Activated CD8-positive, alpha-beta memory T cell treated with anti-CD3 and anti-CD28 coated beads, Interleukin-2, amount 50 U/mL, for 1 hour (primary cell): ENCODE data around the gene PILRB.

Experiments used
- DNase-seq: peaks from one replicate; pipeline ENCODE4 v3.0.0-alpha.2; 2020; ENCODE audit errors: extremely low read depth

Gene PILRB

DNA sequence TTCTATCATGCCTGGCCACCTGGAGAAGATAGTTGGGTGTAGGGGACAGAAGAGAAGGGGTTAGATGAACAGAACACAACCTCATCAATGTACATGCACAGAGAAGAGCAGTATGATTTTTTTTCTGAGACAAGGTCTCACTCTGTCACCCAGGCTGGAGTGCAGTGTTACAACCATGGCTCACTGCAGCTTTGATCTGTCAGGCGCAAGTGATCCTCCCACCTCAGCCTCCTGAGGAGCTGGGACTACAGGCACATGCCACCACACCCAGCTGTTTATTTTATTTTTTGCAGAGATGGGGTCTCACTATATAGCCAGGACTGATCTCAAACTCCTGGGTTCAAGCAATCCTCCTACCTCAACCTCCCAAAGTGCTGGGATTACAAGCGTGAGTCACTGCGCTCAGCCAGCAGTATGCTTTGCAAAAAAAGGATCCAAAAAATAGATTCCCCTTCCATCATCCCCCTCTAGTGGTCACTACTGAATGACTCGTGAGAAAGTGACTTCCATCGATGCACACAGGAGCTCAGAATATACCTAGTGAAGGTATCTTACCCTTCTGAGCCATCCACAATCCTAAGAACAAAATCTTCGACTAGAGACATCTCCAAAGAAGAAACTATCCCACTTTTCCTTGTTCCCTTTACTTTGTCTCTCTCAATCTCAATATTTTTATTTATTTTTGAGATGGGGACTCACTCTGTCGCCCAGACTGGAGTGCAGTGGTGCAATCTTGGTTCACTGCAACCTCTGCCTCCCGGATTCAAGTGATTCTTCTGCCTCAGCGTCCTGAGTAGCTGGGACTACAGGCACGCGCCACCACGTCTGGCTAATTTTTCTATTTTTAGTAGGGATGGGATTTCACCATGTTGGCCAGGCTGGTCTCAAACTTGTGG lies 49.6 kb downstream of the PILRB start:
- DNase-seq = no peak

DNA sequence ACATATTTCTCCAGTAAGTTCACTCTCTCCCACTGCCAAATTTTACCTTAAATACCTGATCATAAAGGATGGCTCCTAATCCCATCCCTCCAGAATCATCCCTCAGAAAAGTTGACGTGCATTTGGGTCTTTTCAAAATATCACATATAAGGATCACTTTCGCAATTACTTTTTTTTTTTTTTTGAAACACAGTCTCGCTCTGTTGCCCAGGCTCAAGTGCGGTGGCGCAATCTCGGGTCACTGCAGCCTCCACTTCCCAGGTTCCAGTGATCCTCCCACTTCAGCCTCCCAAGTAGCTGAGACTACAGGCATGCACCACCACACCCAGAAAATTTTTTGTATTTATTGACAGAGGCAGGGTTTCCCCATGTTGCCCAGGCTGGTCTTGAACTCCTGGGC lies 53.2 kb downstream of the PILRB start:
- DNase-seq = no peak

DNA sequence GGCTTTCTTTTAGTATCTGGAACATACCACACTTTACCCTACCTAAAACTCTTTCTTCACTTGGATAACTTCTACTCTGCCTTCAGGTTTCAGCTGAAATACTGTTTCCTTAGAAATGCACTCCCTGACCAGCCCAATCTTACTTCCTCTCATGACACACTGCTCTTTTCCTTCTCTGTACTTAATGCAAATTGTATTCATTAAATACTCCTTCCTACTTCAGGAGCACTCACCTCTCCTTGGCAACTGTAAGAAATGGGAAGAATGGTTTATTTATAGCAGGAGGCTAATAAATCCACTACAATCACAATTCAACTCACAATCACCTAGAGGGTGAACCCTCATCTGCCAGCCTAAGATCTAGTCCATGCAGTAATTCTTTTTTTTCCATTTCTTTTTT lies 55.4 kb downstream of the PILRB start:
- DNase-seq = no peak

DNA sequence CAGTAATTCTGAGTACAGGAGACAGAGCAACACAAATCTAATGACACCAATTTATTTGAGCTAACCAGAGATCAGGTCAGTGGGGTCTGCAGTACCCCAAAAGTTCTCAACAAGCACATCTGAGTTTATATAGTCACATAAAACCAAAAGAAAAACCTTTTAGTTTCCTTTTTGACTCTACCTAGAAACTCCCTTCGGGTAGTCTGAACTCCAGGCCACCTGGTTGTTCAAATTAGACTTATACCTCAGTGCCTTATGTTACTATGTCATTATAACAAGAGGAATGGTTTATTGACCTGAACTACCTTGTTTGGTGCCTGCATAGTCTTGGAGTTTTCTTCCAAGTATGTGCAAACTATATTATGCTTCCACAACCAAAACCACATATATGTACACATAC lies 56.0 kb downstream of the PILRB start:
- DNase-seq = no peak

DNA sequence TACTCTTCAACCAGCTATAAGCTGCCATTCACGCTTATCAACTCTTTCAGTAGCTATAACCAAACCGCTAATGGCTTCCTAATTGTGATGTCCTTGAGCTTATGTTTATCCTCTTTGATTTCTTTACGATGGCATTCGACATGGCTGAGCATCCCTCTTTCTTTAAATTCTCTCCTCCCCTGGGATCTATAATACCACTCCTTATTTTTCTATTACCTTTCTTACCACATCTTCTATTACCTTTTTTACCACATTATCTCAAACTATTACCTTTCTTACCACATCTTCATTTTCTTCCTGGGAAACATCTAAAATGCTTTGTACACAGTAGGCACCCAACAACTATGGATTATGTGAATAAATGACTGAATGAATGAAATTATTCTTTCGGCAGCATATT lies 57.5 kb downstream of the PILRB start:
- no peak for DNase-seq
